NCI-H82 treated with DMSO at 0.1 percent for 48 hours (cell line): ENCODE measurements around the gene RORB.

Experiments used
- DNase-seq: peaks from one replicate; lab custom pipeline; 2025; ENCODE audit not compliant: unreplicated experiment; lab: John Stamatoyannopoulos, UW

RORB gene

DNA sequence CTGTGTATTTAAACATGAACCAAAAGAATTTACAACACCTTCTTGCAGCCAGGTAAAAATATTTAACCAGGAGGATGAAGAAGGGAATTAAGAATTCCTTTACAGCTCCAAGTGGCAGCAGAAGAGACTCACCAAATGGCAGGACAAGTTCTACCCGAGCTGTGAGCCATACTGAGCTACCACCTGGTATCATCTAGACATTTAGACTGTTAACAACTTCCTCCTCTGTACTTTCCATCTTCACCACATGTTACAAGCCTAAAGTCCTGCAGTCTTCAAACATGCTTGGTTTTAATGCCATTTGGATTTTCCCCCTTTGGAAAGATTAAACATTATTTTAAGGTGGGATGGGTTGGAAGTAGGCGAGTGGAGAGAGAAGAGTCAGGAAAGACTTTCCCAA is 200.4 kb downstream of the RORB start:
- DNase-seq: no peak

DNA sequence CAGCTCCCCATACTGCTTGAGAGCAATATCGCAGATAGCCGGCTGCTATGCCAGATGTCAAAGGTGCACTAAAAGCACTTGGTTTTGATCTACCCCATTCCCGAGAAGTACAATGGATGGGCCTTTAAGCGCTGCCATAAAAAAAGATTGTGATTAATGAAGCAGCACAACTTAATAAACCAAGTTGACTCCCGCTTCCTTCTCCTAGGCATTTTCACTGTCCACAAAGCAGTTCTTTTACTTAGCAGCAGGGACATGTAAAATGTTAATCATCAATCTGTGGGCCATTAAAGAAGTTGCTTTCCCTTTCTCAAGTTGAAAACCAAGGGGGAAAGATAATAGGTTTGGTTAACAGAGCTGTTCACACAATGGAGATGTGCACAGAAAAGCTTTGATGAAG is 214.2 kb downstream of the RORB start:
- no peak for DNase-seq

DNA sequence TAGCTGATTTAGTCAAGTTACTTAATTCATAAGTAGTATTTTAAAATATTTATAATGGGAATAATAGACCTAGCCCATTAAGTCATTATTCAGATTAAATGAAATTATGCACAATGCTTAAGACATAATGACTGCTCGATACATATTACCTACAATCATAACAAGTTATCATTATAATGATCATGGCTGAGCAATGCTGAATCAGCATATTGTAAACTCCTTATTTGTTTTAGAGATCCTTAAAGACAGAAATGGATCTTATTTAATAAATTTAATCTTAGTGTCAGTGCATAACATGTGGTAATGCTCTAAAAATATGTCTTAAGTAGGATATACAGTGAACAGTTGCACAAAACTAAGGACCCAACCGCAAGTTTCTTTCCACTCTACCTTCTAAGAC is 221.6 kb downstream of the RORB start:
- DNase-seq: no peak

DNA sequence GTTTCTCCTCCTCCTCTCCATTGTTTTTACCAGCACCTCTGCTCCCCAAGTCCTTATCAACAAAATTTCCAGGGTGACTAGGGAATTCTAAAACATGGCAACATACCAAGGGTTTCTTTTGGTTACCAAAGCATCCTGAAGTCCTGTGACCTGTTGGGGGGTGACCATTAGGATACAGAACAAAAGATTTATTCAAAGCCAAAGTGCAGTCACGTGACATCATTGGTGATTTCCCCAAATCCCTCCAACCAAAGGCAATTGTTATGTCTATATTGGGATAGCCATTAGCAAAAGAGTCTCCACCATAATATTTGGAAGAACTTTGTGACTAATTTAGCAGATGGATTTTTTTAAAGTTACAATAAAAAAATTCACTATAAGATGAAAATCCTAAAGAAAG is 222.2 kb downstream of the RORB start:
- DNase-seq: no peak

DNA sequence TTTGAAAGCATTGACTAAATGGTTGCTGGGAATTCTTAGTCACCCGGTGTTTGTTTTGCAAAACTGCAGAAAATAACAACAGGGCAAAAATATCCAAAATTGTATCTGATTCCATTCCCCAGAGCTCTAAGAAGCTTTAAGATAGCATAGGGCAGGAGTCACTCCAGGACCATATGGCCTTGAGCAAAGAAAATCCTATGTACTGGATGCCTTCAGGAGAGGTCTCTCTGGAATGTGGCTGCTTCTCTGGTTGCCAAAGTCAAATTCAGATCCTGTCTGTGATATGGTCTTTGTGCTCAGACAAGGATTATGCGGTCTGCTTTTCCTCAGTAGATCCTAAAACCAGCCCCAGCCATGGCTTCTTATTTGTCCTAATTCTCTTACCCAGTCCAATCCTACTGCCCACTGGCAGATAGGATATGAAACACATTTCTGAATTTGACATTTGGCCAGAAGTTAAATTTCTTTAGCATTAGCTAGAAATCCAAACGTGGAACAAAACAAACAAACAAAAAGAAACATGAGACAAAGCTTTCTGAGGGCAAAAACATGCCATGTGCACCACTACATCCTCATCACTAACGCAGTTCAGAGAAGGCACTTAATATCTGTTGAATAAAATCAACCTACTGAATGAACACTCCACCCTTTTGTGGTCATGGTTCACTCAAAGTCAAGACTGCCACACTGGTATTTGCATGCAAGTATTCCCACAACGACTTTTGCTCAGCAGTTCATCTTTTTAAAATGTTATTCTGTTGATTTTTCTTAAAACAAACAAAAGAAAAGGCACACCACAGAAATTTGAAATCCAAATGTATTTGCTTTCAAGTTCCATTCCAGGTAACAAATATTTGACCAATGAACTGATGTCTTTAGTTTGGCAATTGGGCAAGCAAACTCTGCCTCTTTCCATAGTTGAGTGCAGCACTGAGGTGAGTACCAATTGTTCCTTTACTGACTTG is 224.8 kb downstream of the RORB start:
- peak; percentile 13 for DNase-seq

DNA sequence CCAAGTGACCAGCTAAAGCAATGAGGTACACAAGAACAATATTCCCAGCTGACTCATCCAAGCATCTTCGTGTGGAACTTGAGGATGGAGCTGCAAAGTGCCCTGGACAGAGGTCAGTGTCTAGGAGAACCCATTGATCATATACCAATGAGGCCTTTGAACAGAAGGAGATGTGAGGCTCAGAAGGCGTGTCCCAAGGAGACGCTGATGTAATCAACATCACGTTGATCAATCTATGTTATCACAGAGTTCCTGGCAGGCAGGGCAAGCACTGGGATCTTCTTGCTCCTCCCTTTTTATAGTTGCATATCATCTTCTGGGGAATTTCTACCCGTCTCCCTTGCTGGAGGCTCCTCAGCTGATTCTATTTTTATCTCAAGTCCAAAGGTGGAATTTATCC is 227.2 kb downstream of the RORB start:
- DNase-seq: no peak

DNA sequence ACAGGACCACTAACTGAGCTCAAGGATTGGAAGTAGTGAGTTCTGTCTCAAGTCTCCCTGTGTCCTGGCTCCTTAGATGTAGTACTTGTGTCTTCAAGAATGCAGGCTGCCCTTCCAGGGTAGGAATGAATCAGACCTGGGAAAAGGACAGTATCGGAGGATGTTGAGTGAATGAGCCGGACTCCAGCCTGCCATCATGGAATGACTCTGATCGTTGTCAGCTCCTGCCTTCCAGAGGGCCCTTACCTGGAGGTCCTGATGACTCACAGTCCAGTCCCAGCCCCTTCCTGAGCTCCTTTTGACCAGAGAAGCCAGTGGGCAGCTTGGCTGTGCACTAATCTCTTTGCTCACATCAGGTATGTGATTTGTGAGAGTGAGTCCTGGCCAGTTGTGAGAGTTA is 229.4 kb downstream of the RORB start:
- DNase-seq: no peak

DNA sequence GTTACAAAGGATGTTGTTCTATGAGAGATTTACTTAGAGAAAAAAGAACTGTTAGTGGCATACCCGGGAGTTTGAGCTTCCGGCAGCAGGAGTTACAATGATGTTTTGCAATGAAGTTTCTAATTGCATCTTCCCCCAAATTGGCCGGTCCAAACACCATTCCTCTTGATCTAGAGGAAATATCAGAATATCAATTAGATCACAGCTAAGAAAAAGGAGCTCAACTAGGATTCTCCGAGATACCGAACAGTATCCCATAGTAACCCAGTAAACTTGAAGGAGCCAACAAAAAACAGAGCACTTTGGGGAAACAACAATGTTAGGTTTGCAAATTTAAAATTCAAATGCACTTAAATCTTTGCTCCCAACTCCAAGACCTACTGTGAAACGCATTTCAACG is 231.0 kb downstream of the RORB start:
- no peak for DNase-seq

DNA sequence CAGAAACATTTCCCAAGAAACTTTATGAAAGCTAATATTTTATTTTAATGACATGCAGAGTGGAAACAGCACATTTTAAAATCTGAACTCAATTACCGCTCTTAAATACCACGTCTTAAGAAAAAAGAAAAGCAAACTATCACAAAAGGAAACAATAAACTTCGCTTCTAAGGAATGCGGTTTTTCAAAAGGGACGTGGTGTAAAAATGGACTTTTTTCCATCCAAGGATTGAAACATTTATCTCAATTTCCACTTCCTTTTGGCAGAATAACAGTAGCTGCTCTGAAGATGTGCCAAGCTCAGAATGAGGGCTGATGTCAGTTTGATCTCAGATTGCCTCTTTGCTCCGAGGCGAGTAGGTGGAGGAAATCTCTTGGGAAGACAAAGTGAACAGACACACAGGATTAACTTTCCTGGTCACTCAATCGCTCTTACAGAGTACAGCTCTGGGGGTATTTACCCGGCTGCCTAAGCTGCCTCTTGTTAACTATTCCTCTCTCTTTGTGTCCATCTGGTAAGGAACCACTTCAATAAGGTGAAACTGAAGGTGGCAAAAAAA is 232.1 kb downstream of the RORB start:
- peak; percentile 76 for DNase-seq

DNA sequence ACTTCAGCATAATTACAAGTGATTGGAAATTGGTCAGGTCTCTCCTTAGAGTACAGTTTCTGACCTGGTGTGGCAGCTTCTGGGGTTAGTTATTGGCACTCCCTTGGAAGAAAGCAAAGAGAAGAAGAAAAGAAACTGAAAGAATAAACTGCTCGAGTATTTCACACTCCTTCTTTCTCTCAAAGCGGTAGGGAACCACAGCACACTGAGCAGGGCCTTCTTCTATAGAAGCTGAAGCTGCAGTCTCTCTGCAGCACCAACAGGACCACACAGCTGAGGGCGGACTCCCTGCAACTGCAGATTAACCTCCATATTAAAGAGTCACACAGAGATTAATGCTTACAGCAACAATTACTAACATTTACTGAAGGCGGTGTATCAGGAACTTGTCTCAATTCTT is 238.6 kb downstream of the RORB start:
- DNase-seq: no peak

DNA sequence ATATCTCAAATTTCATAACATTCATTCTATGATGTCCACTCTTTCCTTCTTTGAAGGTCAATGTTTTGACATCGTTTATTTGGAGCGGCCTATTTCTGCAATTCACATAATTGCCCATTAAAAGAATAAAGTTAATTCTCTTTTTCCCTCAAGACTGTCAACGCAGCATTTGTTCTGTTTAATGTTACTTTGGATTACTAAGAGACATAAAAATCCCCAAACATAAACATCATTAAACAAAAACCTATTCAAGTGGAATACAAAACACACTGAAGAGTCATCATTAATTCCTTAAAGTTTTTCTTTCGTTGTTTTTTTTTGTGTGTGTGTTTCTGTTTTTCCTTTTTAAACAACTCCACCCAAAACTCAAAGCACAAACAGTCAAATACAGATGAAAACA is 239.5 kb downstream of the RORB start:
- DNase-seq: no peak

DNA sequence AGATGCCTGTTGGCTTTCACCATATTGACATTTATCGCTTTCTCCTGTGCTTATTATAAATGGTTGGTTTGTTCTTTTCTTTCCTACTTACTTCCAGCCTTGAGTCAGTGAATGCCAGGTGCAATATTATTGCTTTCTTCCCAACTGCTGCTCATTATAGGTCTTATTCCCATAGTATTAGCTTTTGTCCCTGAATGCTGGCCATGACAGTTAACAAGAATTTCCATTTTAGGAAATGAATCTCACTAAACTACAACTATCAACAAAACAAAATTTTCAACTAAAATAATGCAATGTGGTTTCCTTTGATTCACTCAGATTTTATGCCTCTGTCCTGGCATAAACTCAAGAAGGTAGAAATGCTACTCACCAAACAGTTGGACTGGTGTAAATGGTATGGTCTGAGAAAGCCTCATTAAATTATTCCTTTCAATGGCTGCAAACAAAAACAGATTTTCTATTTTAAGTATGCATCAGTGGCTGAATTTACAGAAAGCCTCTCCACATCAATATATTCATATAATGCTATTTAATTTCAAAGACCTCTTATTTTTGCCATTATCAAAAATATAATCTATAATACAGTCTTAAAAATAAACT is 245.2 kb downstream of the RORB start:
- DNase-seq: no peak
